Mucosa of gallbladder (tissue), 1 donor: ENCODE results near the gene NCKAP5L. TPM values are rescaled to one million over a fixed set of nuclear protein-coding genes. Genes with fewer than 3 reads are reported as not detected.

Source experiments
- DNase-seq: peaks from one replicate; pipeline ENCODE4 v3.0.0-alpha.2; 2020; ENCODE audit warnings: low spot score
- total RNA-seq: library from RNA; stranded (reverse); gene quantifications from one replicate; pipeline ENCODE4 v1.2.1, GENCODE V29; 2021
- donor health status: DM: no; HTN: no; CAD: no.

The NCKAP5L gene
- total RNA-seq, 1 donor from 2014 or later, result 22.0 TPM

DNA sequence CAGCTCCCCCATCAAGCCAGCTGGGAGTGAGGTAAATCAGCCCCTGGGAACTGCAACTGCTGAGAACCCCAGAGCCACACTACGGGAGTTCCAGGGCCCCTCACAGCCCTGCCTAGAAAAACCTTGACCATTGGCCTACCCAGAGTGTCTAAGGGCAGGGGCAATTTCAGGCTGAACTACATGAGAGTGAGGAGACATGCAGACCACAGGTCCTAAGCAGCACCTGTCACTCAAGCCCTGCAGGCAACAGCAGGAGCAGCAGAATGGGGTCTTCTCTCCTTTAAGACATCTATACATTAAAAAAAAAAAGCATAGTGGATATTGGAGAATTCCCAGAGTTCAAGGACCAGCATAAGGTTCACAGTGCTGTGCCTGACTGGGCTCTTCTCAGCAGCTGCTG, 4.9 kb downstream of the NCKAP5L start:
- no peak for DNase-seq

DNA sequence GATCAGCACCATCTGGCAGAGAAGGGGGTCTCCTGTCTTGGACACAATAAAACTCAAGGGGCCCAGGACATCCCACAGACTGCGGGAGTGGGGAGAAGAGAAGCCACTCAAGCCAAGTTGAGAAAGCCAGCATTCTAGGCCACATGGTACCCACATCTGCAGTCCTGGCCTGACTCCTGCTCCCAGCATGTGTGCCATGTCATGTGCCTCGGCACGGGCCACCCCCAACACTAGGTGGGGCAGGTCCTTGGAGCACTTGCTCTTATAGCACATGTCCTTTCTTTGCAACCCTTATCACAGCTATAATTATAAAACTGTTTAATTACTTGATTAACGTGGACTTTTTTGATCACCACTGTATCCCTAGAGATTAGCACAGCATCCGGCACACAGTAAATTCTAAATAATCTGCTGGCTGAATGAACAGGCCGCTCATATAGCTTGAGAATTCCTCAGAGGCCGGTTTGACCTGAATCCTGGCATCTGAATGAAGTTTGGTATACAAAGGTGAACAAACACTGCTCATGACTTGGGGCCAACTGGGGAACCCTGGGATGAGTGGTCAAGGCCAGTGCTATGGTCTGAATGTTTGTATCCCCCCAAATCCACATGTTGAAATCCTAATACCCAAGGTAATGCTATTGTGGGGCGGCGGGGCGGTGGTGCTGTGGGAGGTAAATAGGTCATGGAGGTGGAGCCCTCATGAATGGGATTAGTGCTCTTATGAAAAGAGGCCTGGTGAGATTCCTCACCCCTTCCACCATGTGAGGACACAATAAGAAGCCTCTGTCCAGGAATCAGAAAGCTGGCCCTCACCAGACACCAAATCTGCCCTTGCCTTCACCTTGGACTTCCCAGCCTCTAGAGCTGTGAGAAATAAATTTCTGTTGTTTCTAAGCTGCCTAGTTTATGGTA, 6.6 kb downstream of the NCKAP5L start:
- no peak for DNase-seq

DNA sequence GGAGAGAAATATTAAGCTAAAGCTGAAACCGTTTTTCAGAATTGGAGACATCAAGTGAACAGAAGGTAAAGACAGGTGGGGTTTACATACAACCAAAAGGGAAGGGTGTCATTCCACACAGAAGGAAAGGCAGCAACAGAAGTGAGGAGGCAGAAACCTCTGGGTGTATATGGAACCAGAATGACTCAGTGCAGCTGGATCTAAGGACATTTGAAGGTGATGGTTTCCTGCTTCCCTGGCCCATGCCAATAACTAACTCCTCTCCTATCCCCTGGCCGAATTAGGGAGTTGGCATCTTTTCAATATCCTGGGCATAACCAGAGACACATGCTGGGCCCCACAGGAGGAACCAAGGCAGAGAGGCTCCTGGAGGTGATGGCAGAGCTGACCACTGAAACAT, 8.4 kb downstream of the NCKAP5L start:
- no peak for DNase-seq

DNA sequence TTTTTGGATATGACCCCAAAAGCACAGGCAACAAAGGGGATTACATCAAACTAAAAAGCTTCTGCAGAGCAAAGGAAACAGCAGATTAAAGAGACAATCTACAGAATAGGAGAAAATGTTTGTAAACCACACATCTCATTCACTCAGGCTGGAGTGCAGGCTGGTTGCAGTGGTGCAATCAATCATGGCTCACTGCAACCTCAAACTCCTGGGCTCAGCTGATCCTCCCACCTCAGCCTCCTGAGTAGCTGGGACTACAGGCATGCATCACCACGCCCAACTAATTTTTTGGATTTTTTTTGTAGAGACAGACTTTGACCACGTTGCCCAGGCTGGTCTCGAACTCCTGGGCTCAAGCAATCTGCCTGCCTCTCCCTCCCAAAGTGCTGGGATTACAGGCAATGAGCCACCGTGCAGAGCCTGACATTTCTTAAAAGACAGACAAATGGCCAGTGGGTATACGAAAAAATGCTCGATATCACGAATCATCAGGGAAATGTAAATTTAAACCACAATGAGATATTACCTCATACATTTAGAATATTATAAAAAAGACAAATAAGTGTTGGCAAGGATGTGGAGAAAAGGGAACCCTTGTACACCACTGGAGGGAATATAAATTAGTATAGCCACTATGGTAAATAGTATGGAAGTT, 9.8 kb downstream of the NCKAP5L start:
- DNase-seq, result no peak

DNA sequence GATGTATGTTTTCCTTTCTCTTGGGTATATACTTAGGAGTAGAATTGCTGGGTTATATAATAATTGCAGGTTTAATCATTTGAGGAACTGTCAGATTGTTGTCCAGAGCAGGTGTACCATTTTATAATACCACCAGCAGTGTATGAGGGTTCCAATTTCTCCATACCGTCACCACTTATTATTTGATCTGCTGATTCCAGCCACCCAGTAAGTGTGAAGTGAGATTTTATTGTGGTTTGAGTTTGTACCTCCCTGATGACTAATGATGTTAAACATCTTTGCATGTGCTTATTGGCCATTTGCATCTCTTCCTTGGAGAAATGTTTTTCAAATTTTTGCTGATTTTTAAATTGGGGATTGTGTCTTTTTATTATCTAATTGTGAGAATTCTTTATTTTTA, 15.1 kb downstream of the NCKAP5L start:
- no peak for DNase-seq

DNA sequence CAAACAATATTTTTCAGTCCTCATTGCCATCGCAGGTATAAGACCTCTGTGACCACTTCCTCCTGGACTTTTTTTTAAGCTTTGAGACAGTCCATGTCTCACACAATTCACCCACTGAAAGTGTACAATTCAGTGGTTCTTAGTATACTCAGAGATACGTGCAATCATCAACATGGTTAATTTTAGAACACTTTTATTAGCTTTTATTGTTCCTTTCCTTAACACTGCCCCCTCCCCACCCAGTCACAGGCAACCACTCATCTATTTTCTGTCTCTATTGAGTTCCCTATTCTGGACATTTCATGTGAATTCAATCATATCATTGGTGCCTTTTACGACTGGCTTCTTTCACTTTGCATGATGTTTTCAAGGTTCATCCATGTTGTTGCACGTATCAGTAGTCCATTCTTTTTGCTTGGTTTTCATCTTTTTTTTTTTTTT, 16.2 kb downstream of the NCKAP5L start:
- DNase-seq, result no peak

DNA sequence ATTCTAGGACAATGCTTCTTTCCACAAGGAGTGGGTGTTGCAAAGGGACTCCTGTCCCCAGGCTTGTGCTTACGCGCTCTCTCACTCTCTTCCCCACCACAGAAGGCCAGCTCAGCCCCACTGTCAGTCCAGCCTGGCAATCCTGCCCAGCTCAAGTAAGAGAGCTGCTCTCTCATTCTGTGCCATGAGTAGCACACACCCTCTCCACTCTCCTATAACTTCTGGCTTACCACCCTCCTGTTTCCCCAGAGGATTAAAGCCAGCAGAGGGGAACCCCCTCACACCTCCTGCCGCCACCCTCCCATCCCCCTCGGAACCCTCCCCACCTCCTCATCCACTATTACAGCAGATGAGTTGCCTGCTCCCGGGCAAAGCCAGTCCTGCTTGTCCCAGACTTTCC, 17.1 kb downstream of the NCKAP5L start:
- no peak for DNase-seq

DNA sequence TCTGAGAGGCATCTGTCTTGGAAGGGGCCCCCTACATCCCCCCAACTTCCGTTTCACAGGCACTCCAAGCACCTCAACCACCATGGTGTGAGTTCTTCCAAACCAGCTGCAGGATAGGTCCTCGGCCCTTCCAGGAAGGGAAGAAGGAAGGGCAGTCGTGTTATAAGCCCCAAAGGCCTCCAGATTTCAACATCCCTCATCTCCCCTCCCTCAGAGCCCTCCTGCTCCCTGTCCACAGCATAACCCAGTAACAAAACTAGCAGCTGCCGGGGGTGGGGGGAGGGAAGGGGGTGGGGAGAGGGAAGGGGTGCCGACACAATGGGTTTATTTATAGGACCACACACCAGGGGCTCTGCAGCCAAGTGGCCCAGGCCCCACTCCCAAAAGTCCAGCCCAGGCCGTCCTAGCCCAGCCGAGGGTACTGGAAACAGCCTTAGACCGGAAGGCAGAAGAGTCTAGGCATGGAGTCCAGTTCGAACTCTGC, 18.3 kb downstream of the NCKAP5L start:
- DNase-seq, result no peak

DNA sequence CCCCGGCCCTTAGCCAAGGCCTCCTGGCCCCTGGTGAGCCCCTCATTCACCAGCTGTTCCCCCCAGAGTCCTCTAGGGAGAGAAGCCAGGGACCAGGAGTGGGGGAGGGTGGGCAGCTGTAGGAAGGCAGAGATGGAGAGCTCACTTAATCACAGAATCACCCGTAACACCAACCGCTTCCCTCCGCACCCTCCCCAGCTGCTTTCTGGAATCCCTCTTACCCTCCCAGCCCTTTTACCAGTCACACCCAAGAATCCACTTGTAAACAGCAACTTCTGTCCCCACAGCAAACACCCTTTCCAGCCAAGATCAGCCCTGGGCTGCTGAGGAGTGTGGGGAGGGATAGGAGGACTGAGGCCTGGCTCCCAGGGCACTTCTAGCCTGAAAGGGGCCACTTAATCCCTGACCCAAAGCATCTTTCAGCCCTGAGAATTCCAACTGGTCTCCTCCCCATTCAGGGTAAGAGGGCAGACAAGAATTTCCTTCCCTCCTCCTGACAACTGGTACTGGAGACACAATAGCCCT, 18.8 kb downstream of the NCKAP5L start:
- DNase-seq, result no peak

DNA sequence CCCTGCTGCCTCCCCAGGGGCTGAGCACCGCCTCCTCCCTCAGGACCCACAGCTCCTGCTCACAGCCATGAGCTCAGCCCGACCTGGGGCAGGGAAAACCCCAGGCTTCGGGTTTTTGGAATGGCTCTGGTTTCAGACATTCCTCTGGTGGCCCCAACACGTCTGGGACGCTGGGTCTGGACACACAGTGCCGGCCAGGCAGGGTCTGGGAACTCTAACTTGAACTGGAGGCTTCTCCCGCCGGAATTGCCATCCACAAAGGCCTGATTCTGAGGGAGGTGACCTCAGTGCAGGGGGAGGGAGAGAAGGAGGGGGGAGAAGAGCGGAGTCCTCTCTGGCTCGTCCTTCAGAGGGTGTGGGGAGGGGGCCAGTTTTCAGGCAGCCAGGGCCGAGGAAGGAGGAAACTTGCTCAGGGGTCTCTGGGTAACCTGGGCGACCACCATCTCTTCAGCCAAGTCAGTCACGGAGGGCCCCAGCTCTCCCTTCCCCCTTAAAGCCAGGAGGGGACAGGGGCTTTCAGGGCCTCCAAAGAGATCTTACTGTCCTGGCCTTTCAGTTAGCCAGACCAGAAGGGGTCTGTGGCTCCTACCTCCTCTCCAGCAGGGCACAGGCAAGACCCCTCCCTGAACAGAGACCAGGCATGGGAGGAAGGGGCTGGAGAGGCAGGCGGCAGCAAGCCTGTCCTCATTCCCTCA, 19.4 kb downstream of the NCKAP5L start:
- no peak for DNase-seq

DNA sequence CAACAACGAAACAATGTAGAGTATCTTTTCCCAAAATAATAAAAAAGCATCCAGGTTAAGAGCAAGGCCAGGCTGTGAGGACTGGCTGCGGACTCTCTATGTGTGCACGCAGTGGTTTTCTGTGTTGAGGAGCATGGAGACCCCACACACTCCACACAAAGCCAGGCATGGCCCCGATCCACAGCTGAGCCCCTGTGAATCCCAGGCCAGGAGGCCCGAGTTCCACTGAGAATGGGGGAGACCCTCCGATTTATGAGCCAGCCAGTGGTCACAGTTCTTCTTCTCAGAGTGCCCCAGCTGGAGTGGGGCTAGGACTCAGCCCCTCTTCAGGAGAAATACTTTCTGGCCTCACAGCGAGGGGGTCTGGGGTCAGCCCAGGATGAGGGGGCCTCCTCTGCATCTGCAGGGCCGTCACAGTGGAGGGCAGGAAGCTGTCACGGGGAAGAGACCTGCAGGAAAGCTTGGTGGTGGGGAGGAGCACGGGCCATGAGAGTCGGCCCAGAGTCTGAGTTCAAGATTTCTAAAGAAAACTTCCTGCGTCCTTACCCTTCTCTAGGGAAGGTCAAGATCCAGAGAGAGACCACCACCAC, 20.1 kb downstream of the NCKAP5L start:
- no peak for DNase-seq

DNA sequence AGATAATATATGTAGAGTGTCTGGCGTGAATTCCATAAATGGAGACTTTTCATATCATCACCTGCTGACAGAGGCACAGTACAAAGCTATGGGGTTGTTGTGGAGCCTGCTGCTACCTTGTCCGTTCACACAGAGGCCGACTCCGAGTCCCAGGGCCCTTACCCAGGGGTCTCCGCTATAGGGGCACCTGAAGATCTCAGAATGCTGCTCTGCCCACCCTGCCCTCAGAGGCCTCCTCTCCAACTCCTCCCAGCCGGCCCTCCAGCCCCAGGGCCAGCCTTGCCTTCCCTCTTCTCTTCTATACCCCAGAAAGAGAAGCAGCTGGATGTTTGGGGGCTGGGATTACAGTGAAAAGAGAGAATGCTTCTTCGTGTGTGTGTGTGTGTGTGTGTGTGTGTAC, 21.3 kb downstream of the NCKAP5L start:
- DNase-seq, result no peak

DNA sequence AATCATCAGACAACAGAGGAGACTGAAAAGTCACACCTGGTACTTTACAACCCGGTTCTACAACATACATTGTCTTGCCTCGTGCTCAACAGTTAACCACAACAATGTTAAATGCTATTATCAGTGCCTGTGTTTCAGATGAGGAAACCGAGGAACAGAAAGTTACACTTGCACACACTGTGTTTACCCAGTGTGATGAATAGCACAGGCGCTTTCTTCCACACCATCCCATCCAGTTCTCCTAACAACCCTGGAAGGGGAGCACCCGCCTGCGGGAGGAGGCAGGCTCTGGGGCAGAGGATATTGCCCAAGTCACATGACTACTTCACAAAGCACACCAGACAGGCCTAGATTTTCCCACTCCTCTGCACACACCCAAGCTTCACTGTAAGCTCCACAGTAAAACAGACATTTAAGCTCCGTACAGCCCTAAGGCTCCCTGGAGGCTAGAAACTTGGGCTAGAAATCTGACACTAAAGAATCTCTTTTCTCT, 21.8 kb downstream of the NCKAP5L start:
- no peak for DNase-seq

DNA sequence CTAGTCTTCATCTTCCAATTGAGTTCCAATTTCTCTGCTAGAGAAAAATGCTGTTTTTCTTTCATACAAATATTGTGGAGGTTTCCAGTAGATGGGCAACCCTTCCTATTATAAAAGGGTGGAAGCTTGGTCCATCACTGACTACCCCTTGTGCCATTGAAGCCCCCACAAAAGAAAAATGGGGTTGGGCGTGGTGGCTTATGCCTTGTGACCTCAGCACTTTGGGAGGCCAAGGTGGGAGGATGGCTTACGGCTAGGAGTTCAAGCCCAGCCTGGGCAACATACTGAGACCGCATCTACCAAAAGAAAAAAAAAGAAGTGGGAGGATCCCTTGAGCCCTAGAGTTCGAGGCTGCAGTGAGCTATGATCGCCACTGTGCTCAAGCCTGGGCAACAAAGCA, 22.8 kb downstream of the NCKAP5L start:
- no peak for DNase-seq

DNA sequence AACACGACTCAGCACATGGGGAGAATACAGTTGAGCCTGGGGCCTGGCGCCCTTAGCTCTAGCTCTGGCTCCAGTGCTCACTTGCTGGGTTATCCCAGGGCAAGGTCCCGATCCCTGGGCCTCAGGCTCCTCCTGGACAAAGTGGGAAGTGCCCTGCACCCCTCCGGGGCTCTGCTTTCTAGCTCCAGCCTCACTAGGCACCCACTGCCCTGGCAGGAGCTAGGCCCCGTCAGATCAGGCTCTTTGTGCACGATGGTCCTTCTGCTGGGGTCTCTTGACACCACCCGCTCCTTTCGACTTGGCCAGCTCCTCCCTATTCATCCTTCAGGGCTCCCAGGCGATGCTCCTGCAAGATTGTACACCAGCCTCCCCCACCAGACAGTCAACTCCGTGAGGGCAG, 23.4 kb downstream of the NCKAP5L start:
- no peak for DNase-seq

DNA sequence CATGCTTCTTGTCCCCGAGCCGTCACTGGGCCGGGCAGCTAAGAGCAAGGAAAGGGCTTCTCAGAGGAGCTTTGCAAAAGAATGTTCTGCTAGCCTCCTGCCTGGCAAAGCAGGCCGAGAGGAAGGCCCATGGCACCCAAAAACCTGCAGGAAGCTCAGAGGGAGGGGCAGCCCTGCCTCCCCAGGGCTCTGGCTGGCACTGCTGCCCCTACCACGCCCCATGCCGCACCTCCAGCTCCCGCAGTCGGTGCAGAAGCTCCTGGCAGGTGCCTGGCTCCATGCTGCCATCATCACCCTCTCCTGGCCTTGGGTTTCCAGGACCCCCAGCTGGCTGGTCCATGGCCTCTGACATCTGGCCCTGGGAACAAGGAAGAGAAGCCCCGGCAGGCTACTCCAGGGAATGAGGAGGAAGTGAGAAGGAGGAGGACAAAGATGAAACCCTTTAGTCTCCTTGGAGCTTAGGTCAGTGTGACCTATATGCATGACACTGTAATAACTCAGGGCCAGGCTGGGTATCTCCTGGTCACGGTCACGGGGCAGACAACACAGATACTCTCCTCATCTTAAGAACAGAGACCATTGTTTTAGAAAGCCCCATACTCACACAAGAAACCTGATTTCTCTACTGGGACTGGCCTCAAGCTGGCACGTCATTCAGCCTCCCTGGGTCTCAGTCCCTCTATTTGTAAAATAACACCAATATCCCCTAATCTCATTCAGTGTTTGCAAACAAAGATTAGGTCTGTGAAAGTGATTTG, 24.3 kb downstream of the NCKAP5L start:
- no peak for DNase-seq

DNA sequence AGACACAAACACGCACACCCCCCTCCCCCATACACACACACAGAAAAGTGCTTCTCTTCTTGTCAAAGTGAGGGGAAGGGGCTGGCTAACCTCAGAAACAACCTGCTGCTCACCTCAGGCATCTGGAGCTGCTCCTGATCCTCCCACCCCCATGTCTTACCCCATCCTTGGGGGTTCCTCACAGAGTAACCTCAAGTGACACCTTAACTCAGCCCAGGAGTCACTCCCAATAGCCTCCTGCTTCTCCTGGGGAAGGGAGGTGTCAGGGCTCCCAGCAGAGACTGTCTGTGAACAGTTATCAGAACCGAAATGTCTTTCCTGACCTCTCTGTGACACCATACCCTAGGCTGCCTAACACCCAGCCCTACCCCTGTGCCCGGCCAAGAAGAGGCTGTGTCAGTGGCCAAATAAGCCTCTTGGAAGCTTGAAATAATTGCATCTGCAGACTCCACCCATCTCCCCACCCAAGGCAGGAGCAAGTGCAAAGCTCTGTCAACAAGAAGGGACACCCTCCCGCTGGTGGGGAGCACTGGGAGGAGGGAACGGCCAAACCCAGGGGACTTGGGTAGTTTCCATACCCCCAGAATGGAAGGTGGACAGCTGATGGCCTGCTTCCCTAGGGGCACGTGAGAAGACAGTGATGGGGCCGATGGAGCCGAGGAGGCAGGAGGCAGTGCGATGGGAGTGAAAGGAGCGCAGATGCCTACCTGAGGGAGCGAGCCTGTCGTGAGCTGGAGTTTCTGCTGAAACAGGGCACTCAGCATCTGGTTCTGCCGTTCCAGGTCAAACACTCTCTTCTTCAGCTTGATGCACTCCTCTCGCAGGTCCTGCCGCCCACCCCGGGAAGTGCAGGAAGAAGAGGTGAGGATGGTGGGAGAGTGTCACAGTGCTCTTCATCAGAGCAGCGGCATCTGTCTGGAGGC, 26.8 kb downstream of the NCKAP5L start:
- DNase-seq, result no peak

DNA sequence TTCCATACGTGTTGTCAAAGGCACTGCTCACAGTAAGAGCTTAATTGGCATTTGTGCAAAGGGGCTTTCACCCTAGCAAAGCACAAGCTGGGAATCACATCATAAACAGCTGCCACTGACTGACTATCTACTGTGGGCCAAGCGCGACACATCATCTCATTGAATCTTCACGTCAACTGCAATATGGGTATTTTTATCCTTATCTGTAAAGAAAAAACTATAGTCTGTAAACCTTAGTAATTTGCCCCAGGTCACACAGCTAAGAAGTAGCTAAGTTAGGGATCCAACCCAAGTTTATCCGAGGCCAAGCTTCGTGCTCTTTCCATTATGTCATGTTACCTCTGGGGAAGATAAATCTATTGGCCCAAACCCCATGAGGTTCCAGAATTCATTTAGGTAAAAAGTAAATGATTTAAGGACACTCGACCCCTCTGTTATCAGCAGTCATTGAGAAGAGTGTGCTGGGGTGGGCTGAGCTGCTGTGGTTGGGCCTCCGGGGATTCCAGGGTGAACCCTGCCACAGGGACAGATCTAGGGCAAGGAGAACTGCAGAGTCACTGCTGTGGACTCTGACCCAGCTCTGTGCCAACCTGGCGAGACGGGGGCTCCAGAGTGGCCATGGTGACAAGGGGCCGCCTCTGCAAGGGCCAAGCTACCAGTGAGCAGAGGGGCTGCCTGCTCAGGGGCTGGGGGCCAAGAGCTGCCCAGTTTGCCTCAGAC, 27.6 kb downstream of the NCKAP5L start:
- no peak for DNase-seq

DNA sequence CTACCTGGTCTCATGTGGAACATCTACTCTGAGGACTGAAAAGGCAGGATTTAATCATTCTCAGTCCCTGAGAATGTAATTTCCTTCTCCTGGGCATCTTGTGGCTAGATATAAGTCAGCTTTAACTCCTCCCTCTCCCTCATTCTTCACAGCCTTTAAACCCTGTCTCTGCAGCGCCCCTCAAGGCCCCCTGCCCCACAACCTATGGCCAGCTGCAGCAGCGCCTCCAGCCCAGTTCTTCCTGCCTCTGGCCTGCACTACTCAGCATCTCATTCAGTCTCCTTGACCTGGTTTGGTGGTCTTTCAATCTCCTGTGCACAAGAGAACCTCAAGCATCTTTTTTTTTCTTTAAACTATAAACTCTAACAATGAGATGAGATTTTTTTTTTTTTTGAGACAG, 29.3 kb downstream of the NCKAP5L start:
- DNase-seq, result no peak
